ENCODE results near the gene NXN.
"Not testable (repeated sequence)": the region's sequence is repeated elsewhere in the genome, so short reads cannot be mapped to it uniquely, and the experiment has no call there.

Gene NXN

DNA sequence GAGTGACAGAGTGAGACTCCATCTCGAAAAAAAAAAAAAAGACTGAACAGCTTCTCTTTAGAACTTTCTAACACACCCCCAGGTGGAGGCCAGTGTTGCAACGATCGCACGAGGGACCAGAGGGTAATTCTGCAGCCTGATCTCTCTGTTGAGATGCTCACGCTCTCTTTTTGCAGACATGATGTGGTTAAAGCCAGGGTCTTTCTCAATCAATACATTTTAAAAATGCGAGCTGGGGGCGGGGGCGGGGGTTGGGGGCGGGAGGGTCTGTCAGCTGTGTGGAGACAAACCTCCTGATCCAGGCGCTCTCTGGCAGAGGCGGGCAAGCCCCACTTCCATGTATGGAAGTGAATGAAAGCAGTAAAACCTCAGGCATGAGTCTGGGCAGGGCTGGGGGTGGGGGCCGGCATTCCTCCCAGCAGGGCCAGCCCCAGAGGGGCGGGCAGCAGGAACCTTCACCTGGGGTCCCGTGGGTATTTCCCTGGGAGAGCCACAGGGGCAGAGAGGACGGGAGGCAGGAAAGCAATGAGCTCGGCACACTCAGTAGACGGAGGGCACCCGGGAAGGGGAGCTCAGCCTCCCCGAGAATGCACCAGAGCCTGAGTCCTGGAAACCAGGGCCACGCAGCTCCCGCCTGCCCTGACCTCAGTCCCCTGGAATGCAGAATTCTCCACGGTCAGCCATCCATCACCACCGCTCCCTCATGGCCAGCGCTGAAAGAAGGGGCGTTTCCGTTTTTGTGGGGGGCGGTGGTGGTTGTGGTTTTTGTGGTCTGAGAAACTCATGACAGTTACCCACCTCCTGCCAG, 28.0 kb downstream of the NXN start:
- no peak for DNase-seq

DNA sequence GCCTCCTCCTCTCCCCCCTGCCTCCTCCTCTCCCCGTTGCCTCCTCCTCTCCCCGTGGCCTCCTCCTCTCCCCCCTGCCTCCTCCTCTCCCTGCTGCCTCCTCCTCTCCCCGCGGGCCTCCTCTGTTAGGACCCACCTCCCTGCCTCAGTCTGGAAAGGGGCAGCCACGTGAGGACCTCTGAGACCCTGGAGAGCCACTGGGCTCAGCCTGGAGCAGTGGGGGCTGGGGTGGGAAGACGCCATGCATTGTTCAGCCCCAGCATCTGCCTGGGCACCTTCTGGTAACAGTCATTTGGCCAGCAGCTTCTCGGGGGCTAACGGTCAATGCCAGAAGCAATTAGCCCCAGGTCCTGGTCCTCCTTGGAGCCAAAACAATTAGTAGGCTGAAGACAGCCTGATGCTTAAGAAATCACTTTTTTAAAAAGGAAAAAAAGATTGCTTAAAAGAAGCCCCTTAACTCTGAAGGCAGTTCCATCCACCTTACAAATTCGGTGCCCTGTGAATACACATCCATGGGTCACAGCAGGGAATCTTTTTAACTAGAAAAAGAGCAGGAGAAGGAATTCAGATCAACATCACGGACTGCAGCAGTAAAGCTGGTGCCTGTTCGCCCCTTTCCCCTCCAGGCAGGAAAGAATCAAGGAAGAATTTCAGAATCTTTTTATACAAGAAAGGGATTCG, 29.8 kb downstream of the NXN start:
- no peak for DNase-seq

DNA sequence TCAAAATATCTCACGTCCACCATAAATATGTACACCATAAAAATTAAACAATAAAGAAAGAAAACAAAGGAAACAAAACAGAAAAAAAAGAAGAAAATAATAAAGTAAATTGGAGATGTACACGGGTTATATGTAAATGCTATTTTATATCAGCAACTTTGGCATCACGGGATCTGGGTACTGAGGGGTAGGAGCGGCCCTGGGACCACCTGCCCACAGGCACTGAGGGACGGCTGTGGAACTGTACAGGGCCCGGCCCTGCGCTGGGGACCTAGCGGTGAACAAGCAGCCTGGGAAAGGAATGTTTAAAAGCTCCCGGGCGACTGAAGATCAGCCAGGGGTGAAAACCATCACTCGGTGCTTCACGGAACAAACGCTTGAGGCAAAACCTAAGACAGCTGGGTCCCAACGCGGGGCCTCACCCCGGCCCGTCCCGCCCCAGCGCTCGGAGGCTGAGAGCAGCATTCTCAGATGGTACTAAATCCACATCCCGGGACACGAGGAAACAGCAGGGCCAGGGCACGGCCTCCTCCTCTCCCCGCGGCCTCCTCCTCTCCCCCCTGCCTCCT, 31.2 kb downstream of the NXN start:
- DNase-seq: no peak

DNA sequence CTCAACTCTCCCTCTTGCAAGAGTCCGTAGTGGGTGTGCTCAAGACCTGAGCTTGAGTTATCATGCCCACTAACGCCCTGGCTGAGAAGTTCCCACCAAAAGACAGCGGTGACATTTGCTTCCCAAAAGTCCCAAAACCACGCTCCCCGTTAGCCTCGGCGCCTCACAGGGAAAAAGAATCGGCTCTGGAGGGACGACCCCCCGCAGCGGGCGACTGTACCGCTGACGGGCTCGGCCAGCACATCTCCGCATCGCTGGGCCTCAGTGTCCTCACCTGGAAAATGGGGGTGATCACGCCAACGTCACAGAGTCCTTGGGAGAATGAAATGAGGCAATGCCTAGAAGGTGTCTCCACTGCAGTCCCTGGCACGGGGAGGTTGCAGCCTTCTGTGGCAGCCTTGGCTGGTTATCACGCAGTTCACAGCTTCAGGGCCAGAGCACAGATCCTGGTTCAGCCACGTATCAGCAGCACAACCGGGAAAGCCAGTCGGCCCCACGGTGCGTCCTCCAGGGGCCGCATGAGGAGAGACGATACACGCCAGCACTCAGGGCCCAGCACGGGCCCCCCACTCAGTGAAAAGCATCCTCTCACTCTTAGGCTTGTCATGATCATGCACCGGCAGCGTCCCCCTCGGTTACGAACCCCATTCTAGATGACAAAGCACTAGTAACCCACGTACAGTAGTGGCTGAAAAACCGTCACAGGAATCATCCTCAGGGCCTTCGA, 32.9 kb downstream of the NXN start:
- DNase-seq: no peak

DNA sequence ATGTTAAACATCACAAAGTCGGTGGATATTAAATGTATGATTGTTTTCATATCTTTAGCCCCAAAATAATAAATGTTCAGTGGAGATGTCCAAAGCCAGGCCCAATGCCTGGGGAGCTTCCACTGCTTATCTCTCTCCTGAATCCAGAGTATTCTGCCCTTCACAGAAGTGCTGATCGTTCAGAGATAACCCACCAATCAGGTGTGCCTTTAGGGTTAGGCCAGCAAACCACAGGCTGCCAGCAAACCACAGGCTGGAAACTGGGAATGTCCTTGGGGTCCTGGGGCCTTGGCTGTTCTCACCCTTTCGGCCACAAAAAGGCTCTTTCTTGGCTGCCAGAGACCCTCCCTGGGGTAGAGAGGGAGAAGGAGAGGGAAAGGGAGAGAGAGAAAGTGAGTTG, 33.9 kb downstream of the NXN start:
- no peak for DNase-seq

DNA sequence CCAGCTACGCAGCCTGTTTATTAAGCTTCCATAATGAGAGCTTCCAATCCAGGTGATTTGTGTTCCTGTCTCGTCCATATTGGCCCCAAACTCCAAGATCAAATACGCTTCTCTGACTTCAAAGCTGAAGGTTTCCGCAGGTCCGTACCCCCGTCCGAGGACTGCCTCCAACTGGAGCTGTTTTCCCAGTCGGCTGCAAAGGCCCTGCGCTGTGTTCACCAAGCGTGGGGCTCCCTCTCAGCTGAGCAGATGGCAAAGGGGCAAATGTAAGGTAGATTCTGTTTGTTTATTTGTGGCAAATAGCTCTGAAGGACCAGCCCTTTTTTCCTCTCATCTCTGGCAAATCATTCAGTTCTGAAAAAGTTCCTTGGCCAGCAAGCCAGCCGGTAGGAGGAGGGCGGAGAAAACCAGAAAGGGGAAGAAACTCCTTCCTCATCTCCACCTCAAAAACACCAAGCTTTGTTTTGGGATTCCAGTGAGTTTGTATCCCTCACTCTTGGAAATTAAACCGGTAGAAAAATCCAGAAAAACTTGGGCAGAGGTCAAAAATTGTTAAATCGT, 35.2 kb downstream of the NXN start:
- no peak for DNase-seq

DNA sequence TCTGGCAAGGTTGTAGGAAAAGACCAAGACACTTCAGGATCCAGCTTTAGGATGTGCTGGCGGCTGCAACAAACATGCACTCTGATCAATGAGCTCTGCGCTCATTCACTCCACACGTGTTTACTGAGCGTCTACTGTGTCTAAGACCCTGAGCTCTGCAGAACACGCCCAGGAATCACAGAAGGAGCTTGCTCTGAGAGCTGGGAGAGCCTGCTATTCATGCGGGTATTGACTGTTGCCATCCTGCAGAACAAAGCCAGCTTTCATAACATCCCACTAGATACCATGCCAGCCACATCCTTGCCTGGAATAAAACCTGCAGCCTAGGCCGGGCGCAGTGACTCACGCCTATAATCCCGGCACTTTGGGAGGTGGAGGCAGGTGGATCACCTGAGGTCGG, 44.1 kb downstream of the NXN start:
- DNase-seq: no peak

DNA sequence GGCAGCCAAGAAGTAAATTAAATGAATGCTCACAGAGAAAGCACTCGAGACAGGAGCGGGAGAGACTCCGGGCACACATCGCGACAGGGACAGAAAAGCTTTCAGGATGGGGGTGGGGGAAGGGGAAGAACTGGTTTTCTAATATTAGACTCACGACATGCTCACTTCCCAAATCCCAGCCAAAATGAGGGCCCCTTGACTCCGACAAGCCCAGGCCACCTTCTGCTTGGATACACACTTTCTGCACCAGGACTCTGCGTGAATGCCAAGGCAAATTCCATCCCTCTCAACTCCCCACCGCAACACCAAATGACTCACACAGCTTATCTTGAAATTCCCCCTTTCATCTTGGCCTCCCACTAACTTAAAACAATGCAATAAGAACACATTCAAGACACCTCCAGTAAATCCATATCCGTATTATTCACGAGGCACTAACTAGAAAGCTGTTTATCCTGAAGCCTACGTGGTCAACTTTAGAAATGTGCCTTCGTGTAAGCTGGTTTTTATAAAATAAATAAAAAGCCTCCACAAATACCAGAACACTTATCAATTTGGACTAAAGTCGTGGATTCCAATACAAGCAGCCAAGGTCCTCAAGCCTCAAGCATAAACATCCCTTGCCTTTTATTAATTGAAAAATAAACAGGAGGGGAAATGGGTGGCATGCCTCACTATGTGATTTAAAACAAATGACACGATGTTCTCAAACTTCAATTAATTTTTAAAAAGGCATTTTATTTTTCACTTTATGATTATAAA, 46.1 kb downstream of the NXN start:
- no peak for DNase-seq

DNA sequence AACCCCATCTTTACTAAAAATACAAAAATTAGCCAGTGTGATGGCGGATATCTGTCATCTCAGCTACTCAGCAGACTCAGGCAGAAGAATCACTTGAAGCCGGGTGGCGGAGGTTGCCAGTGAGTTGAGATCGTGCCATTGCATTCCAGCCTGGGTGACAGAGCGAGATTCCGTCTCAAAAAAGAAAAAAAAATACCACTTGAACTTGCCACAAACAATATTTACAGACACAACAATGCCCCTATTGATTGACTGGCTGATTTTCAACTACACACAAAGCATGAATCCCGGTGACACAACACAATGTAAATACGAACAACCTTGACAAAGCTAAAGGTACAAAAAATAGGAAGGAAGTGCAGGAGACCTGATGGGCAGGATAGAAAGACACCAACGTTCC, 49.3 kb downstream of the NXN start:
- no peak for DNase-seq

DNA sequence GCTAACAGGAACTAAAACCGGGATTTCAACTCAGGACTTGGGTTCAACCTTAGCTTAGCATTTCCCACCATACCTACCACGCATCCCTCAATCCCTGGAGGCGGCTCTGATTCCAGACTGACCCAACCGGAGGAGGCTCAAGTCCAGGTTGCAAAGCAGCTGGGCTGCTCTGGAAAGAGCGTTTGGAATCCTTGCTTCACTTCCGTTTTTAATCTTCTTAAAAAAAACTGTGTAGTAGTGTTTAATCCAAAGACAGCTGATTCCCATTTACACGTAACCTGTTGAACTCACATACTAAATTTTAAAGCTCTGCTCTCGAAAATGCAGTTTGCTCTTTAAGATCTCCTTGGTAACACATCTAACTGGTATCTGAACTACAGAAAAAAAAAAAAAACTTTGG, 50.0 kb downstream of the NXN start:
- no peak for DNase-seq

DNA sequence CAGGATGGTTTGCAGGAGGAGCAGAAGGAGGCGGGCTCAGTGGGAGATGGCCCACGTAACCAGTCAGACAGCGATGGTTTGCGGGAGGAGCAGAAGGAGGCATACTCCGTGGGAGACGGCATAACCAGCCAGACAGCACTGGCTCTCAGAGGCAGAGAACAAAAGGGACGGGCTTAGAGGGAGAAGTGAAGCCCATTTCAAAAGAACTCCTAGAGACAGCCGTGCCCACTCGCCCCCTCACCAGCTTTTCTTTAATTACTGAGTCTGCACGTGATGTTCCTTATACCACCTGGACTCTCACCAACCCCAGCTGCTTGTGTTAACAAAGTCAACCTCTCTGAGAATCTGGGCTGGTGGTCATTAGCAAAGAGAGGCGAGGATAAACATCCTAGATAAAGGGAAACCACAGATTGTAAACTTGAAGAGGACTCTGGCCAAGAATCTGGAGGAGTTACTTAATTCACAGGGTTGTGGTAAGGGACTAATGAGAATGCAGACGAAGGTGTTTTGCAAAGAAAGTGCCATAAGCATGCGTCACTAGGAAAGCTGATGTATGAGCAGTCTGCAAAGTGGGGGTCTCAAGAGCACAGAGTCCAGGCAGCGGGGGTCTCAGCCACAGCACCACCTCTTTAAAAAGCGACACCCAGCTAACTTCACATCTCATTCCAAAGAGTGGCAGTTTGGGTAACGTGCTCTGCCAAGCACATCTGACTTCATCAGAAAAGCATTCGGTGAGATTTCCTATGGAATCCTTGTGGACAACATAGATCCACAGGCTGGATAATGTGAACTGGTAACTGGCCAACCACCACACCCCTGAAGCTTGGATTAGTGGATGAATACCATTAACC, 51.7 kb downstream of the NXN start:
- no peak for DNase-seq

DNA sequence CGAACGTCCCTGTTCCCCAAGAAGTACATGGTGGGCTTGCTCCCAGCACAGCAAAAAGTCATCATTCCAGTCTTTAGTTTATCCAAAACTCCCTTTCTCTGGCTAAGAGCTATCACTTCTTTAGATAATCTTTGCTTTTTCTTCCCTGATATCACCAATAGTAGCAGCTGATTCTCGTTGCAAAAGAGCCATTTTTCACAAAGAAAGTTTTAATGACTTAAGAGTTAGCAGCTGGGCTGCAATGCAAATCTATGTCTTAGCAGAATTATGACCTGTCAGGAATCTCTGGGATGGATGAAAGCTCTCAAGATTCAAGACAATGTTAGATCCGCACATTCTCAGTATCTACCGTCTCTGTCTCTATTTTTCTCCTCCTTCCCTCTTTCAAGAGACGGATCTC, 53.8 kb downstream of the NXN start:
- DNase-seq: no peak

DNA sequence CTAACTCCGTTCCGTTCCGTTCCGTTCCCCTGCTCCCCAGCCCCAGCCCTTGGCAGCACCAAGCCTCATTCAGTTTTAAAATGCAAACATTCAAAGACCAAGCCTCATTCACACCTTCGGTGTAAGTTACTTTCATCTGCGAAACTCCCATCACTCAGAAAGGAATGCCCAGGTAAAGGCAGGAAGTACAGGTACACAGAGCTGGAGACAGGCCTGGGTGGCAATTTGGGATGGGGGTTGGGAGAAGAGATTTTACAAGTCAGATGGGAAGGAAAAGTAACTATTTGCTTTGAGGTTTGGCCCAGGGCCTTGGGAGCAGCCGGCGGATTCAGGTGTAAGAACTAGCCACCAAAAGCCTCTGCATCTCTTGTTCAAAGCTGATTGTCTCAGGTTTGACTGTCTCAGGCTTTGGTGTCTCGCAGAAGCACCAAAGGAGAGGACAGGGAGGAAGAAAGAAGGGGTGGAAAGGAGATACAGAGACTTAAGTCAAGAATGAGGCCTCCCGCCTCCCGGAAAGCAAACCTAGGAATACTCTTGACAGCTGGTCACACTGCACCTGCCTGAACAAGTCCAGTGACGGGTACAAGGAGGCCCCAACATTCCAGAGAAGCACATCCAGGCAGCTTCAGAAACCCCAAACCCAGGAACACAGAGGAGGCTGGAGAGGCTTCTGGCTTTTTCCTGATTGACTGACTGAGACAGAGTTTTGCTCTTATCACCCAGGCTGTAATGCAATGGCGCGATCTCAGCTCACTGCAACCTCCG, 54.7 kb downstream of the NXN start:
- no peak for DNase-seq

DNA sequence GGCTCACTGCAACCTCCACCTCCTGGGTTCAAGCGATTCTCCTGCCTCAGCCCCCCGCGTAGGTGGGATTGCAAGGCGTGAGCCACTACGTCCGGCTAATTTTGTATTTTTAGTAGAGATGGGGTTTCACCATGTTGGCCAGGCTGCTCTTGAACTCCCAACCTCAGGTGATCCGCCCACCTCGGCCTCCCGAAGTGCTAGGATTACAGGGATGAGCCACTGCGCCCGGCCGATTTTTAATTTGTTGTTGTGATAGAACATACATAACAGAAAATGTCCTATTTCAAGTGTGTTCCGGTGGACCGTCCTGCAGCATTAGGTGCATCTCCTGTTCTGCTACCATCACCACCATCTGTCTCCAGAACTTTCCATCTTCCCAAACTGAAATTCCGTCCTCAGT, 55.3 kb downstream of the NXN start:
- not testable (repeated sequence) for DNase-seq

DNA sequence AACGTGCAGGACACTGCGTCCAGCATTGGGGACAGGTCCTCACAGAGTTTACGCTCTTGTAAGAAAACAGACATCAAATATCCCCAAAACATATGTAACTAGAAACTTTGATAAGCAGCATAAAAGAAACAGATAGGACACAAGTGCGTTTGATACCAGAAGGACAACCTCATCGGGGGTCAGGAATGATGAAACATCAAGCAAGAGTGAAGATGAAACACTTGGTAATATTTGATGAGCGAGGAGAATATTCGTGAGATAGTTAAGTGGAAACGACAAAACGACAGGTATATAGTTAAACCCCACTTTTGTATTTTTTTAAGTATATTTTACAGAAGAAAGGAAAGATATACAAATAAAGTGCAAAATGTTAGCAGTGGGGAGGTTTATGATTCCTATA, 55.9 kb downstream of the NXN start:
- no peak for DNase-seq

DNA sequence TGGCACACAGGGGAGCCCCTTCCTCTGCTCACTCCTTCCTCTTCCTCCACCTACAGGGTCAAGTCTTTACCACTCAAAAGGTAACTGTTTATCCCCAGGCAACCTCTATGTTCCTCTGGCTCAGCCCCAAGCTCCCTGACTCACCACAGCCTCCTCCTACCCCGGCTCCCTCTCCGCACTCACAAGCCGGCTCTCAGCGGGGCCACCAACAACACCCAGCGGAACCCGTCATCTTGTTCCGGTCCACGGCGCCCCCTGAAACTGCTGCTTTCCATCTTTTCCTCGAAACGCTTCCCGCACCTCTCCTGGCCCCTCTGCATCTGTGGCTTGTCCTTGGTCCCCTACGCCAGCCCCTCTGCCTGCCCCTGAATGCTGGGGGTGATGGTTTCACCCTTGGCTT, 58.4 kb downstream of the NXN start:
- no peak for DNase-seq

DNA sequence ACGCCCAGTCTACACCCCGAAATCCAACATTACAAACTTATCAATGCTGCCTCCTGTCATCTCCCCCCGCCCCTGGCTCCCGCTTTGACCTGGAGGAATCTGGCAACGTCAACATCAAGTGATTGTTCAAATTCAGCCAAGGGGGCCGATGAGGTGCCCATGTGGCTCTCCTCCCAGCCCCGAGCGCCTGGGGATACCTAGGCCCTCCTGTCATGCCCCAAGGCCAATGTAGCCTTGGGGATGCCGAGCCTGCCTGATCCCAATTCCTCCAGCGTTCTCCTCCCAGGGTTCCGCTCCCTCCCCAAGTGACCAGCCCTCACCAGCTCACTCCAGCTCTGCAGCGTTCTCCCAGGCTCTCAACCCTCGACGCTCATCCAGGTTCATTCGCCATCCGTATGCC, 59.4 kb downstream of the NXN start:
- DNase-seq: no peak

DNA sequence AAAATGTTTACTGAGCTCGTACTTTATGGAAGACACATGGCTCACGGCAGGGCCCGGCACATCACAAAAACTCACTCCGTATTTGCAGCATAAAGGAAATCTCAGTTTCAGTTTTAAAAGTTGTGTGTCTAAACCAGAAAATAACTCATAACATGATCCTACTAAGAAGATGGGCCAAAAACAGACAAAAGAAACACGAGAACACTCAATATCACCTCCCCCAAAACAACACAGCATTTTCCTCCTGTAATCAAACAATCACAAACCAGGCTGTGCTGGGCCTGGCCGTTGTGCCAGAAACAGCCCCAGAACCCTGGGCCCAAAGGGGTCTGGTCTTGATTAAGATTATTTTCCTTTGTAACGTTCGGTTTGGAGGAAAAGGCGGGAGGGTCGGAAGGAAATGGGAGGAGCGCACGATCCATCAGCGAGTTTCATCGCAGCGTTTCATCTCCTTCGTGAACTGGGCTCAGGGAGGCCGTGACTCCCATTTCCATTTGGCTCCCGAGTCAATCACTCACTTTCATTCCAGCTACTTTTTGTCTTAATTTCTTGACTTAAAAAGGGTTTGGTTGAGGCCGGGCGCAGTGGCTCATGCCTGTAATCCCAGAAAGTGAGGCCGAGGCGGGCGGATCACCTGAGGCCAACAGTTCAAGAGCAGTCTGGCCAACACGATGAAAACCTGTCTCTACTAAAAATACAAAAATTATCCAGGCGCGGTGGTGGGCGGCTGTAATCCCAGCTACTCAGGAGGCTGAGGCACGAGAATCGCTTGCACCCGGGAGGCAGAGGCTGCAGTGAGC, 61.4 kb downstream of the NXN start:
- no peak for DNase-seq

DNA sequence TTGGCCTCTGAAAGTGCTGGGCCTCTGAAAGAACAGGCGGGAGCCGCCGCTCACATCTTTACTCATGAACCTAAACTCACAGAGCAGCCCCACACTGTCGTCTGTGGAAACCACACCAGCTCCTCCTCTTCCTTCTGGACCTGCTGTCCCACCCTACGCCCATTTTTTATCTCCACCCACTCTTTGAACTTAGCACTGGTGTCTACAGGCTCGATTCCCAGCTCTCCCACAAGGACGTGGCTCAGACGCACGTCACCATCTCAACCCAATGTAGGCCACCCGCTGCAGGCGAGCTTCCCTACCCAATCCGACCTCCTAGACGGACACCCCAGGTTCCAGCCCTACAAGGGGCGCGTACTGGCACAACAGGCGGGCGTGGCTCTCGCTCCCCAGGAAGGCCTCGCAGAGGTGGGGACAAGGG, 62.2 kb downstream of the NXN start:
- no peak for DNase-seq

DNA sequence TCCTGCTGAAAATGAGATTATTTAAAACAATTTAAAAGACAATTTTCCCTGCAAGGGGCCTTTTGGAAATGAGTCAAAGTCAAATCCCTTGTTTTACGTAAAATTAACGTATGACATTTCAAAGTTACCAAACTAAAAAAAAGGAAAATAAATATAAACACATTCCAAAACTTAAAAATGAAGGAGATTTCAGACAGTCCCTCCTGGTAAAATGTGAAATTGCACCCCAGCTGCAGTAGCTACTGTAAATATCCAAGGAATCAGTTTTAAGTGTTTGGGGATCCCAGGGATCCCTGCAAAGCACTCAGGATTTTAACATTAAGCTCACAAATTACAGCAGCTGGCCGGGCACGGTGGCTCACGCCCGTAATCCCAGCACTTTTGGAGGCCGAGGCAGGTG, 63.3 kb downstream of the NXN start:
- no peak for DNase-seq

Data from NCI-H187 treated with DMSO at 0.1 percent for 48 hours (cell line).